Posterior vena cava (tissue), 2 donors: ENCODE measurements around the gene KRTAP5-3. TPM values are rescaled to one million over a fixed set of nuclear protein-coding genes. Genes with fewer than 3 reads are reported as not detected.
A peak's percentile ranks its signal among the peaks of the same experiment; 100 is the strongest.
"Not testable (repeated sequence)": the region's sequence is repeated elsewhere in the genome, so short reads cannot be mapped to it uniquely, and the experiment has no call there.

Source experiments
- DNase-seq: peaks from one replicate; pipeline ENCODE4 v3.0.0-alpha.2; 2020; ENCODE audit warnings: low spot score
- intact Hi-C, 2 donors: fragments of 100-400 bp; cut with DNase I; formaldehyde crosslinking; loops; one replicate each; pipeline versions ENCODE4 v1.14.1 to v1.14.2; 2022 to 2023
- total RNA-seq, 2 donors: library from RNA; stranded (reverse); fragmentation: NEBNext Ultra II Directional; extraction: Animal tissue kit (Norgen Biotek cat#: 25700); gene quantifications; one replicate each; pipeline ENCODE4 v1.2.1, GENCODE V29; 2021
- donor health status: DM: yes; HTN: yes; CAD: no.
- donor health status: DM: yes; HTN: yes; CAD: no.

The KRTAP5-3 gene
- total RNA-seq, 2 donors from 2014 or later = not detected

- intact Hi-C loops = loop anchor here in 1 of 2 donors (5.0 kb wide), 1 partner anchor 1729 kb away; no protein-coding TSS in a partner anchor
- DNase-seq = peak; percentile 83
Observed at GRCh38 chr11:1628506-1629325, 20.5 kb upstream of the KRTAP5-3 start.

- intact Hi-C loops = loop anchor here in 1 of 2 donors (5.0 kb wide), 1 partner anchor 1732 kb away; no protein-coding TSS in a partner anchor
- DNase-seq = peak; percentile 58
Observed at GRCh38 chr11:1625541-1625940, 17.3 kb upstream of the KRTAP5-3 start.

GRCh38 chr11:1624621-1625020 is 16.4 kb upstream of the KRTAP5-3 start:
- intact Hi-C loops = loop anchor here in 1 of 2 donors (5.0 kb wide), 1 partner anchor 1733 kb away; no protein-coding TSS in a partner anchor
- peak; percentile 64 for DNase-seq

GRCh38 chr11:1623716-1624115 is 15.5 kb upstream of the KRTAP5-3 start:
- intact Hi-C loops = no loop called here

GRCh38 chr11:1622086-1622485 is 13.8 kb upstream of the KRTAP5-3 start, which contains the start of gene KRTAP5-4:
Gene KRTAP5-4 (minus strand): TSS chr11:1622138. CDS start chr11:1622093, 45 bp downstream.
- intact Hi-C loops = no loop called here
- no peak for DNase-seq

More at GRCh38 chr11:1623716-1624115, 15.5 kb upstream of the KRTAP5-3 start:
- DNase-seq = peak; percentile 78

- no peak for DNase-seq
- intact Hi-C loops = no loop called here
Observed at GRCh38 chr11:1619449-1619848, 11.2 kb upstream of the KRTAP5-3 start.

GRCh38 chr11:1618231-1618630 is 10.0 kb upstream of the KRTAP5-3 start:
- intact Hi-C loops = no loop called here
- DNase-seq = no peak

GRCh38 chr11:1607901-1608300 is 362 bp downstream of the KRTAP5-3 start:
- intact Hi-C loops = not testable (repeated sequence)
- DNase-seq = peak; percentile 26

- peak; percentile 61 for DNase-seq
- intact Hi-C loops = not testable (repeated sequence)
Observed at GRCh38 chr11:1607156-1607845, 962 bp downstream of the KRTAP5-3 start.

GRCh38 chr11:1605923-1606322 is 2.3 kb downstream of the KRTAP5-3 start:
- intact Hi-C loops, DNase-seq: not testable (repeated sequence)

GRCh38 chr11:1604711-1605110 is 3.6 kb downstream of the KRTAP5-3 start:
- peak; percentile 52 for DNase-seq
- intact Hi-C loops = no loop called here

- DNase-seq = peak; percentile 69
- intact Hi-C loops = no loop called here
Observed at GRCh38 chr11:1604181-1604580, 4.1 kb downstream of the KRTAP5-3 start.

GRCh38 chr11:1603629-1604028 is 4.6 kb downstream of the KRTAP5-3 start:
- DNase-seq = no peak
- intact Hi-C loops = no loop called here

GRCh38 chr11:1601663-1602062 is 6.6 kb downstream of the KRTAP5-3 start:
- DNase-seq, intact Hi-C loops: not testable (repeated sequence)

GRCh38 chr11:1600626-1601025 is 7.6 kb downstream of the KRTAP5-3 start:
- intact Hi-C loops = no loop called here

GRCh38 chr11:1598816-1599215 is 9.4 kb downstream of the KRTAP5-3 start:
- DNase-seq = peak; percentile 5
- intact Hi-C loops = no loop called here

More at GRCh38 chr11:1600626-1601025, 7.6 kb downstream of the KRTAP5-3 start:
- no peak for DNase-seq

GRCh38 chr11:1598406-1598805 is 9.9 kb downstream of the KRTAP5-3 start:
- peak; percentile 2 for DNase-seq
- intact Hi-C loops = not testable (repeated sequence)

- peak; percentile 53 for DNase-seq
- intact Hi-C loops = no loop called here
Observed at GRCh38 chr11:1597994-1598380, 10.3 kb downstream of the KRTAP5-3 start, which contains the start of gene KRTAP5-2. Gene KRTAP5-2 (minus strand): TSS chr11:1598294. CDS start chr11:1598250, 44 bp downstream.

GRCh38 chr11:1597331-1597993 is 10.8 kb downstream of the KRTAP5-3 start:
- peak; percentile 64 for DNase-seq
- intact Hi-C loops = no loop called here
